ENCODE results near the gene GABRR3.

GABRR3 gene

DNA sequence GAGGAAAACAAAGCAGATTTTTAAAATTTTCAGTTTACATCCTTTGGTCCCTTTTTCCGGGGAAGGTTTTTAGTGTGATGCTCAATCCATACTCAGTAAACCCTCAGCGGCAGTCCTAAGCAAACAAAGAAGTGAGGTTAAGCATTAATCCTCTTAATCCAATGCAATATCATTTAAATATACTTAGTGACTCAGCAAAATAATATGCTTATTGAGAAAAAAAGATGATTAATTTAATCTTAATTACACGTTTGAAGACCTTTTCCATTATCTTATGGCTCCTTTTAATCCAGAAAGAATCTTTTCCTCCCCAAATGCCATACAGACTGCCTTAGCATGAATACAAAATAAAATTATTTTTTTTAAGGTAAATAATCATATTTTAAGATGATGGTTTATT, at the start of gene GABRR3:
TSS of gene GABRR3 (minus strand) at position 108 of the 400 bp plus-strand sequence. CDS start 328 bp downstream, outside the sequence.
- no peak for DNase-seq (ENCODE audit: low read depth)

DNA sequence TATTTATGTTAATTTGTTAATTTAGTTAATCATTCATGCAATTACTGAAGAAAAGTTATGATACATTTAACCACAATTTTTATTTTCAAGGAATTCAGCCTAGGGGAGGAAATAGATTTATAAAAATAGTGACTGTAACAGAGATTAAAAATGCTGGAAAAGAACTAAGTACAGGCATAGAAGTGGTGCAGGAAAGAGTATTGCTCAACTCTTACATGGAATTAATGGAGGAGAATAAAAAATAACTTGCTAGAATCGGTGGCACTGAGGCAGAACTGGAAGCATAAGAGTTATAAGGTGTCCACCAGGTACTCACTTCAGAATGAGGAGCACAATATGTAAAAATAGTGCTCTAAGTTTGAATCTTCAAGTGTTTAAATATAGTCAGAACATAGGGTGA, 38.4 kb upstream of the GABRR3 start:
- DNase-seq (ENCODE audit: low read depth), result no peak

DNA sequence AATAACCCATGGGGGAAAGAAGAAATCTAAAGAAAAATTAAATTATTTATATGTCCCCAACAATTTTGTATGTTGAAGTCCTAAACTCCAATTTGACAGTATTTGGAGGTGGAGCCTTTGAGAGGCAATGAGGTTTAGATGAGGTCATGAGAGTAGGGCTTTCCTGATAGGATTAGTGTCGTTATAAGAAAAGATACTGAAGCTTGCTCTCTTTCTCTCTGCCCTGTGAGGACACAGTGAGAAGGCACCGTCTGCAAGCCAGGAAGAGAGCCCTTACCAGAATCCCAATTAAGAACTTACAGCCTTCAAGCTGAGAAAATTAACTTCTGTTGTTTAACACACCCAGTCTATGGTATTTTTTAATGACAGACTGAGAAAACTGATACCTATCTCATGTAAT, 35.7 kb upstream of the GABRR3 start:
- DNase-seq (ENCODE audit: low read depth), result no peak

DNA sequence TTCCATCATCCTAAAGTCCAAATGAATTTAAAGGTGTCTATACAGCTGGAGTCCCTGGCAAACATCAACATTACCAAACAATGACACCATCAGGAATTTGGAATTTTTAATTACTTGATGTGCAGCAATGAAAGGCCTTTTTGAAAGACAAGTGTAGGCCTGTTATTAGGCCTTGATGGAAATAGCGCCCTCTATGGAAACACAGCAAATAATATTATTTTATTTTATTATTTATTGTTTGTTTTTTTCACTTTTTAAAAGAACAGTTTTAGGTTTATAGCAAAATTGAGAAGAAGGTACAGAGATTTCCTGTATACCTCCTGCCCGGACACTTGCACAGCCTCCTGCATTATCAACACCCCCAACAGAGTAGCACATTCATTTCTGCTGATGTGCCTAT, 33.7 kb upstream of the GABRR3 start:
- DNase-seq (ENCODE audit: low read depth), result no peak

DNA sequence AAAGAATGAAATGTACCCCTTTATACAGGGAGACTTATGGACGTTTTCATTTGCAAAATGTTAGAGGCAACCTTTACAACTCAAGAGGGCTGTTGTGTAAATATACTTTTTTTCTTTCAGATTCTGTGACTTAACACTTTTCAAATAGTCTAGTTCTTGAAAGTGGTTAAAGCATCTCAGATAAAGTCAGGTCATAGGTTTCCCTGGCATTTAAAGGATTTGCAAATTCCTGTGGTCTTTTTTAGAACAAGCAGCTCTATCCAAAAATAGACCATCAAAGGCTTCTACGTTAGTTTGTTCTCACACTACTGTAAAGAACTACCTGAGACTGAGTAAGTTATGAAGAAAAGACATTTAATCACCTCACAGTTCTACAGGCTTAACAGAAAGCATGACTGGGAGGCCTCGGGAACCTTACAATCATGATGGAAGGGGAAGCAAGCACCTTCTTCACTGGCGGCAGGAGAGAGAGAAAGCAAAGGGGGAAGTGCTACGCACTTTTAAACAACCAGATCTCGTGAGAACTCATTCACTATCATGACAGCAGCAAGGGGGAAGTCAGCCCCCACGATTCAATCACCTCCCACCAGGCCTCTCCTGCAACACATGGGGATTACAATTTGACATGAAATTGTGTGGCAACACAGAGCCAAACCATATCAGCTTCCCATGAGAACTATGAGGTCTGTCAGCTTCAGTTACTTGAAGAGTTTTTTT, 23.3 kb upstream of the GABRR3 start:
- no peak for DNase-seq (ENCODE audit: low read depth)

DNA sequence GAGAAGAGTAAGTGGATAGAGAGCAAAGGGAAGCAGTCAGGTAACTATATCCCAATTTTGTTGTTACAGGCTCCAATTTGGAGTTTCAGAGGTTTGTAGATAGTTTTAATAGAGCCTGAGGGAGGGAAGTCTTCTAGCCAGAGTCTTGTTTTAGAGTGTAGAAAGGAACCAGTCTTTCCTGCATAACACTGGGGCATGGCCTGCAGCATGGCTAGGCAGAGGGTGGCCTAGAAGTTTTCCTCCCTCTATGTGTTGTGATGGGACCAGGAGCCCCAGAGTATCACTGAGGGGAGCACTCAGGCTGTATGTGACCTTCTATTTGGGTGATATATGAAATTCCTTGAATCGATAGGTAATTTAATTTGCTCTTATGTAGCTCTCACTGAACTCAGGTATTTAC, 22.5 kb upstream of the GABRR3 start:
- DNase-seq (ENCODE audit: low read depth), result no peak

DNA sequence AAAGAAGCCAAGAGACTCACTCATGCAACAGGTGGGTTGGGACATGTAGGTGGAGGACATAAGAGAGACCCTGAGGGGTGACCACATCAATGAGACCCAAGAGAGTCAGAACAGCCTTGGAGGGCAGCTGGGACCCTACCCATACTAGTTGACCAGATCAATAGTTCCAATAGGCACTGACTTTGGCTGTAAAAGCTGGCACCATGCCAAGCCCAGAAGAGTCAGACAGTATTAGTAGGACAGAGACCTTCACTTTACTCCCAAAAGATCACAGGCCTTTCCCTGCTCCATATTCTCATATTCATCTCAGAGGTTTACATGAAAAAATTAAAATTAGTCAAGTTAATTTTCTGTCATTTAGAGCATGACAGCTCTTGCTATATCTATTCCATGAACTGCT, 20.9 kb upstream of the GABRR3 start:
- no peak for DNase-seq (ENCODE audit: low read depth)

DNA sequence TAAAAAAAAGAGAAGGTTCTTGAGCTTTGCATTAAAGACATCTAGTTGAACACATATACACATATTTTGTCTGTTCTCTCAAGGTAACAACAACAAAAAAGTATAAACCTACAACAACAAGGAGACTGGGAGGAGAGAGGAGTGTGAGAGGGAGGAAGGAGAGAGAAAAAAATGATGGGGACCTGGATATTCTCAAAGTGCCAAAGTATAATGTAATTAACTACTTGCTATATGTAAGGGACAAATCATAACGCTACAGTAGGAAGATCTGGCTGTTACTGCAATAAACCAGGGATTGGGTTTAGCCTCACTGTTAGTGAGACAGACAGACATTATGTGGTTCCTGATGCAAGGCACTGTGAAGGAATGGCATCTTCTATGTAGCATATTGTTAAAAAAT, 14.2 kb upstream of the GABRR3 start:
- DNase-seq (ENCODE audit: low read depth), result no peak

DNA sequence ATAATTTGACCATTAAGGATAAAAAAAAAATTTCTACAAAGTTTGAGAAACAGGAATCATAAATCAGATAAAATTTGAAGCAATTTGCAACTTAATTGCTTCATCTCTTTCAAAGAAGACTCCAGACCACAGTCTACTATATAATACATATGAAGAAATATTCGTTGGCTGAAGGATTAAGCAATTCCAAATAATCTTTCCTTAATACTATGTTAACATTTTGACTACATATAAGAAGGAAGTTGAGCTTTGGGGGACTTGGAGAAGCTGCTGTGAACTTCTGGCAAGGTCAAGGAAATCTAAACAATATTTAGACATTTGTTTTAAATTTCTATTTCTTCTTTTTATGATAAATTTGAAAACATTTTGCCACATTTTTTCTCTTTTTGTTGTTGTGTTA, 13.5 kb upstream of the GABRR3 start:
- no peak for DNase-seq (ENCODE audit: low read depth)

DNA sequence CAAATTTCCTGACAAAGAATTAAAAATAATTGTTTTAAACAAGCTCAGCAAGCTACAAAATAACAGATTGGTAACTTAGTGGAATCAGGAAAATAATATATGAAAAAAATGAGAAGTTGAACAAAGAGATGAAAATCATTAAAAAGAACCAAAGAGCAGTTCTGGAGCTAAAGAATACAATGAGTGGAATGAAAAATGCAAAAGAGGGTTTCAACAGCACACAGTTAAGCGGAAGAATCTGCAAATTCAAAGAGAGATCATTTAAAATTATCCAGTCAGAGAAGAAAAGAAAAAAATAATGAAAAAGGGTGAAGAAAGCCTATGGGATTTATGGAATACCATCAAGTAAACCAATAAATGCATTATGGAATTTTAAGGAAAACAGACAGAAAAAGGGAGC, 6.2 kb upstream of the GABRR3 start:
- DNase-seq (ENCODE audit: low read depth), result no peak

DNA sequence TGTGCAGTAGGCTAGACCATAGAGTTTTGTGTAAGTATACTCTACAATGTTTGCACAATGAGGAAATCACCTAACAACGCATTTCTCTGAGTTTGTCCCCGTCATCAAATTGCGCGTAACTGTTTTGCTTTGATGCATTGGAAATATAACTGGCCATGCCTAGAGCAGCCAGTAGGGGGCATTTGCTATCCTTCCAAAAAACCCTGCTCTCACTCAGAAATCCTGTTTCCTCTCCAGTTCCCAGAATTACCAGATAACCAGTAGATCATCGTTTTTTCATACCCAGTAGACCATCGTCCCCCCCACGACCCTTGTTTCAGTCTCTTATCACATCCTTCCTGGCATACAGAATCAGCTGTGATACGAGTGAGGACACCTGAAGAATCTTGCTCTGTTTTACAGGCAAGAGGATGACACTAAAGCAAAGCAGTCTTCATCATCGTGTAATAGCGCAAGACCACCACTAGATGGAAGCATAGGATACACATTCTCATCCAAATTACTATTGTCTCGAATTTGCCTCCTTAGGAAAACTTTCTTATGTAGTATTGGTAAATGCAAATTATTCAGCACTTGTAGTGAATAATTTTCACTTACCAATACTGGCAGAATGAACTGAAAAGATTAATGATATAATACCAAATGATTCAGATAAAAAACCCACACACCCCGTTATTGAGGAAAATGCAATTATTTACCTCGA, 4.4 kb upstream of the GABRR3 start:
- peak; percentile 29 for DNase-seq (ENCODE audit: low read depth)

DNA sequence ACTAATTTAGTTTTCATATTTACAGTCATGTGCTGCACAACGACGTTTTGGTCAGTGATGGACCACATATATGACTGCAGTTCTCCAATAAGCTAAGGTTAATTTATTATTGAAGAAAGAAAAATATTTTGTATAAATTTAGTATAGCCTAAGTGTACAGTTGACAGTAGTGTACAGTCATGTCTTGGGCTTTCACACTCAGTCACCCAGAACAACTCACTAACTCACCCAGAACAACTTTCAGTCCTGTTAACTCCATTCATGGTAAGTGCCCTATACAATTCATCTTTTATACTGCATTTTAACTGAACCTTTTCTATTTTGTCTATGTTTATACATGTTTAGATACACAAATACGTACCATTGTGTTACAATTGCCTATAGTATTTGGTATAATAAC, 3.8 kb upstream of the GABRR3 start:
- DNase-seq (ENCODE audit: low read depth), result no peak

DNA sequence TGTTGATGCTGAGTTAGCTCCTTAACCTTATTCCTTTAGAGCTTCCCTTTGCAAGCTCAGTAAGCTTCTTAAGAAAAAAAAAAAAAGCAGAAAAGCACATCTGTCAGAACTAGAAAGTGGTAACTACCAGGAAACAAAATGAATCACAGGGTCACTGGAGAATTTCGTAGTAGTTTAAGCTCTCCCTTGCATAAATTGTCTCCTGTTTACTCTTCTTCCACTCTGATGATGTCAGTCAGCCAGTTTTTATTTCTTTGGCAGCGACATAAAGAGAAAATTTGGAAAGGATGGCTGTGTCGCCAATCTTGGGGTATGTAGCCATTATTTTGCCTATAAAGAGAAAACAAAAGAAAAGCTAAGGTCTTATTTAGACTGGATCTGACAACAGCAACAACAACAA, 3.2 kb upstream of the GABRR3 start:
- no peak for DNase-seq (ENCODE audit: low read depth)

DNA sequence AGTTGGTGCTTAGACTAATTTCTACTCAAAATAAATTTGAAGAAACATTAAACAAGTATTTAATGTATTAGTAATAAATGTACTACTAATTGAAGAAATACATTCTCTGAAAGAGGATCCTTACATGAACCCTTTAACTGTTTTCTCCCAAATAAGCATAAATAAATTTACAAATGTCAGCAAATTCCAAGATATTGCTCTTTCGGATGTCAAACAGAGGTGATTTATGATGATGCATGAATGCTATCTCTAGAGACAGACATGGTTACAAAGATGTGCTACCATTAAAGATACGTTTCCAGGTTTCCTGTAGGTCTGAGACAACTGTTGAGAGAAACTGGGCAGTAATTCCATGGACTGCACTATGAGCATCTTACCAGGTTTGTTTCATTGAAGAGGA, 629 bp downstream of the GABRR3 start:
- DNase-seq (ENCODE audit: low read depth), result no peak

DNA sequence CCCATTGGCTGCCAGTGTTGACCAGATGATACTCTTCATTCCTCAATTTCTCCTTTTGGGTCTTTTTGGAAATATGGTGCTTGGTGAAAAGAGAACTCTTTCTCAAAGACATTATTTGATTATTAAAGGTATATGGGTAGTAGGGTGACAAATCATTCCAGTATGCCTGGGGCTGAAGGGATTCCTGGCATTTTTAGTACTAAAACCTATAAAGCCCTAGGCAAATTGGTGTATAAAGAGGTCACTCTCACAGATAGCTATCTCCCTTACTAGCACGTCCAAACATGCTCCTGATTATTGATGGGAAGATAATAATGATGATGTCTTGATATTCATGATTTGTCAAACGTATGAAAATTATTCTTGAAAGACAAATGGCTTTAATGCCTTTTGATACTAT, 1.1 kb downstream of the GABRR3 start:
- no peak for DNase-seq (ENCODE audit: low read depth)

DNA sequence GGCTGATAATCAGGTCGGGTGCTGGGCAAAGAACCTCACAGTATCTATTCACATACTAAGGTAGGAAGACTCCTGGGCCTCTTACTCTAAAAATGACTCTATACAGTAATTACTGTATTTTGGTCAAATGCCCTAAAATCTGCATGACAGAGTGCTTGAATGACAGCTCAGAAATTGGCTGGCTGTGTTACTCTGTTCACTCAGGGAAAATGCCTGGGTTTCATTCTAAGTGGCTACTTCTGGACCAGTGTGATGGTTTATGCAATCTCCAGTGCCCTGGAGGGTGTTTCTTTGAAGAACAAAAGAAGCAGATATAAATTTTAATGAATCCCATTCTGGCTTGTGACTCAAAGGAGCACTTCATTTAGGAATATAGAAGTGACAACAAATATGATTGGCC, 2.2 kb downstream of the GABRR3 start:
- no peak for DNase-seq (ENCODE audit: low read depth)

DNA sequence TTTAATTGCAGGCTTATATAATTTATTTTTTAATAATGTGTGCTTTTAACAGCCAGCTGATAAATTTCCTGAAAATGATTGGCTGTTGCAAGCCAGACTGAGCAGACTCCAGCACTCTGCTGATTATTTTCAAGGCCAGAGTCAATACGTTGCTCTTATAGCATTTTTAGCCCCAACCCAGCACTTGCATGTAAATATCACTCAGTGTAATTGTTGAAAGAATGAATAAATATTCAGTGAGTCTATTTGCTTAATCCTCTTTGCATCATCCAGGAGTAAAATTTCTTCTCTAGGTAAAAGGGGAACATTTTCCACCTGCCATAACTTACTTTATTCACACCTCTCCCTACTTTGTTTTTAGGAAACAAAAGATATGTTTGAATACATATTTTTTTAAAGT, 2.9 kb downstream of the GABRR3 start:
- DNase-seq (ENCODE audit: low read depth), result no peak

DNA sequence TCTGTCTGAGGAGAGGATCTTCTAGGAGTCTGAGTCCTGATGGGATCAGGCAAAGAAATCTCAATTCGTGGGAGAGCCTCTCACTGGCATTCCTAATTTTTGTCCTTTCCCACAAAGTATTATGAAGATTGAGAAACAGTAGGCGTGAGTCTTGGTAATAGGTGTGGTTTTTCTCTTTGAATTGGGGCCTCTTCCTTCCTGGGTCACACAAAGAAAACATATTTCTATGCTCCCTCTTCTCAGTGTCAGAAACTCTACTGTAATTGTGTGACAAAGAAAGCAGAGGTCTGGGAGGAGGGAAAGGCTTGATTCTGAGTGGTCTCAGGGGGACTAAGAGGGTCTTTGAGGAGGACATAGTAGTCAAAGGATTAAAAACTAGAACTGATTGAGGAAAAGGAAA, 6.0 kb downstream of the GABRR3 start:
- DNase-seq (ENCODE audit: low read depth), result no peak

DNA sequence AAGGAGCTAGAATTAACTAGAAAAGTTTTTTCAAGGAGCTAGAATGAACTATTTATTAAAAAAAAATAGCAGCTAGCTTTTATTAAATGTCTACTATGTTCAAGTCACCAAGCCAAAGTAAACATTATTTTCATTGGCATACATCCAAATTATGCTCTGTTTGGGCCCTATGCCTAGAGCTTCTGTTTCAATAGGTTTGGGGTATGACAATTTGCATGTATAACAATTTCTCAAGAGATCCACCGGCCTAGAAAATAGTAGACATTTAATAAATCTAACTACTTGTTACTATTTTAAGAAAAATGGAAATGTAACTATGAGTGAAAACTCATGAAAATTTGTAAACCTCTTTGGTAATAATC, 8.0 kb downstream of the GABRR3 start:
- no peak for DNase-seq (ENCODE audit: low read depth)

DNA sequence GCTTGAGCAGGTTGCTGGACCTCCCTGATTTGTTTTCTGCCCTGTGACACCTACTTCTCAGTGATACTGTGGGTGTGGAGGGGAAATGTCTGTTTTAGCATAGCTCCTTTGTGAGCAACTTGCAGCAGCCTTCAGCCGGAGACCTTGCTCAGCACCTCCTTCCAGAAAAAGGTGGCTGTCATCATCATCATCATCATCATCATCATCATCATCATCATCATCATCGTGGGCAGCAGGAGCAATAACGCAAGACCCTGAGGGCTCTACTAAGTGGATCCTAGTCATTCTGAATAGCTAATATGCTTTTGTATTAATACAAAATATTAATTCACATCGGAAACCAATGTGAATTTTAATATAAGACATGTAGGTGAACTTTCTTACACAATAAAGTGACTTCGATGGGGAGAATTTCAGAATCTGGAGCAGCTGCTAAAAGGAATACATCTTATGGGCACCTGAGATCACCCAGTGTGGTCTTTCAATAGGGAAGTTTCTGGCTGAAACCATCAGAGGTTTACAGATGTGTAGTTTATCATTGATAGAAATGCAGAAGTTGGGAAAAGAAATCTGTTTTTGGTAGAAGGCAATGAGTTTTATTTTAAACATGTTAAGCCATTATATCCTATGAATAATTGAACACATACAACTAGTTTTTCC, 8.6 kb downstream of the GABRR3 start:
- DNase-seq (ENCODE audit: low read depth), result no peak

DNA sequence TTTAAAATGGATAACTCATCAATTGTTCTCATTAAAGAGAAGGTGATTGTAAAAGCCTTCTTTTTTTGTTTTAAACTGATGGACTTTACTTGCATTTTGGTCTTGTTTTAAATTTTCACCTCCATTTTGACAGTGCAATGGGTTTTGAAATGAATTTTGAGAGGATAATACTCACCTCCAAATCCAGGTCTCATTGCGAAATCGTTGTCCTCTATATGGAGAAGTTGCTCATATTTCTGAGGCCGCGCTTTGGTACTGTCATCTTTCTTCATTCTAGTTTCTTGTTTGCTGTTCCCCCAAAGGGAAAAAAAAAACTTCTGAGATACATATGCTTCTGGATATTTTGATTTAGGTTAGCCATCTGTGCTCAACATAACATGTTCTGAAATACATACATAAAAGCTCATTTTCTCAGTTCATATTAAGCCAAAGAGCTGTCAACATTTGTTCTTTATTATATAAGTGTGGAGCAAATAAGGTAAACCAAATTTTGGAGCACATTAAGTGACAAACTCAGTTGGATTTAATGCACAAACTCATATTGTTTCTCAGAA, 9.6 kb downstream of the GABRR3 start:
- DNase-seq (ENCODE audit: low read depth), result no peak

DNA sequence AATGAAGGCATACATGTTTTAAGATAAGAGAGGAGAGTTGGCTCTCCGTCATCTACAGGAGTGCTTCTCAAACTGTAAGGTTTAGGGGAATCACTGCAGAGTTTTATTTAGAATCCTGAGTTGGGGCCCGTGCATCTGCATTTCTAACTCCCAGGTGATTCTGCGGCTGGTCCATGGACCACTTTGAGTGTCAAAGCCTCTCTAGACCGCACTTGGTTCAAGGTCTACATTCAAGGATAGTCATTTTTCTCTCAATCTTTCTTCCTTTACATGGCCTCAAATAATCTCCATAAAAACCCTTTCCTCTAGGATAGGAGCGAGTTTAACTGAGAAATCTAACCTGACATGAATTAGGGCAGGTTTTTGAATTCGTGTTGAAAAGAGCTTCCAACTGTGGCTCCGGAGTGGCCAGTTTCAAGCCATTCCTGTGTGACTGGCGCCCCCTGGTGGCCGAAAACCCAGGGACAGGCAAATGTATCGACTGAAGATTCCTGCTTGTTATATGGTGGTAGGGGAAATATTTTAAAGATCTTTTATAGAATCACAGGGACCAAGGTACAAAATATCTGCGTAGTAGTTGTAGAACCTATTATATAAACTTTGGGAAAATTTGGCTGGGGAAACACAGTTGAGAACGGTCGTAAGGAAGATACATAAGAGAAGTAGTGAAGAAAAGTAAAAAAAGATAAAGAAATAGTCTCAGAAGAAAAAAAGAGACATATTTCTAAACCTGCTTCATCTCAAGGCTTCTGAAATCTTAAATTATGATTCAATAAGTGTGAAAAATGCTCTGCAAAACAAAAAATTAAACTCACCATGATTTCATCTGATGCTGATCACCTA, 11.9 kb downstream of the GABRR3 start:
- DNase-seq (ENCODE audit: low read depth), result peak; percentile 99

Data from activated T-cell treated with anti-CD3 and anti-CD28 coated beads for 1 hour (primary cell).